Measurements from ENCODE around the gene CTNNA2. TPM values are rescaled to one million over a fixed set of nuclear protein-coding genes. Genes with fewer than 3 reads are reported as not detected.

Gene CTNNA2
- total and polyA plus RNA-seq, 2 of the 8 experiments (the other 6 are each of a cell fraction or from before 2014, with no cell fraction given), result 3.9 to 9.0 TPM

GRCh38 chr2:79660557-79660956 lies 147.7 kb downstream of the CTNNA2 start (continued):
- TF ChIP-seq CHD7 (IDR thresholded peaks at IDR 0.05; ENCODE audit: insufficient replicate concordance, low read length), result no peak
- TF ChIP-seq KDM5A (IDR thresholded peaks at IDR 0.05; ENCODE audit: low read length), result no peak
- no peak for TF ChIP-seq EGR1 (IDR thresholded peaks at IDR 0.05; ENCODE audit: borderline replicate concordance, low read depth, low read length)
- TF ChIP-seq TCF12 (IDR thresholded peaks at IDR 0.05; ENCODE audit: low read depth, low read length), result no peak
- TF ChIP-seq SP4 (IDR thresholded peaks at IDR 0.05; ENCODE audit: low read length), result no peak
- no peak for TF ChIP-seq SP1 (IDR thresholded peaks at IDR 0.05; ENCODE audit: low read depth, low read length)

All from H1 (cell line).